ENCODE measurements around the gene PRPS1L1. TPM values are rescaled to one million over a fixed set of nuclear protein-coding genes. Genes with fewer than 3 reads are reported as not detected.

The PRPS1L1 gene
- total and polyA plus RNA-seq, 2 of the 8 experiments (the other 6 are each of a cell fraction or from before 2014, with no cell fraction given) = not detected

GRCh38 chr7:18045171-18045570, 17.5 kb upstream of the PRPS1L1 start:
- Histone ChIP-seq H2BK5ac (ENCODE audit: low read depth, low read length) (no peak overlapping the region), H3K9me3 (ENCODE audit: insufficient read depth in 2 of 2, low read depth in 1 of 2, low read length in 1 of 2) (no peaks in the 10 kb centered on the region), H2BK20ac (ENCODE audit: low read length) (no peak overlapping the region), H2BK15ac (ENCODE audit: low read length) (no peak overlapping the region), H2BK120ac (replicated peaks; ENCODE audit: low read depth, low read length) (no peak overlapping the region), H2BK12ac (ENCODE audit: low read depth, low read length) (no peak overlapping the region), H3K14ac (ENCODE audit: insufficient read length) (no peak overlapping the region), H3K9ac (replicated peaks in 1 of 4; ENCODE audit: extremely low read depth in 1 of 4, low read depth in 3 of 4, low read length in 3 of 4) (no peak overlapping the region), H3K56ac (replicated peaks; ENCODE audit: insufficient read length, low read depth, low read length) (no peak overlapping the region), H3K23me2 (ENCODE audit: low read depth, low read length) (no peaks in the 10 kb centered on the region), H3K4me1 (replicated peaks in 1 of 4; ENCODE audit: control insufficient read depth in 3 of 4, insufficient read depth in 4 of 4, low read length in 3 of 4) (no peaks in the 10 kb centered on the region), H3K18ac (ENCODE audit: extremely low read depth, low read length) (no peak overlapping the region), H3K4me3 (ENCODE audit: extremely low read depth in 1 of 4, insufficient read depth in 2 of 4, low read depth in 3 of 4, low read length in 4 of 4) (no peak overlapping the region), H3K23ac (ENCODE audit: insufficient read length) (no peak overlapping the region), H4K5ac (ENCODE audit: insufficient read length, low read depth, low read length) (no peak overlapping the region), H2AFZ (ENCODE audit: low read length) (no peak overlapping the region), H3K79me2 (ENCODE audit: control insufficient read depth in 1 of 2, insufficient read depth in 2 of 2, low read length in 2 of 2) (no peaks in the 10 kb centered on the region), H4K91ac (replicated peaks; ENCODE audit: insufficient read length, low read length) (no peak overlapping the region), H3K36me3 (ENCODE audit: control insufficient read depth in 2 of 4, insufficient read depth in 4 of 4, low read length in 3 of 4) (no peaks in the 10 kb centered on the region), H3K27ac (ENCODE audit: low read depth, low read length) (no peak overlapping the region), H2AK5ac (ENCODE audit: low read depth, low read length) (no peak overlapping the region), H3K27me3 (replicated peaks in 1 of 4; ENCODE audit: control insufficient read depth in 3 of 4, extremely low read depth in 1 of 4, insufficient read depth in 3 of 4, low read length in 3 of 4) (no peaks in the 10 kb centered on the region), H3K4ac (replicated peaks; ENCODE audit: insufficient read length, low read depth, low read length) (no peak overlapping the region), H4K8ac (ENCODE audit: extremely low read depth, insufficient read depth, low read length) (no peak overlapping the region), H3K4me2 (ENCODE audit: insufficient read depth in 1 of 2, low read depth in 2 of 2, low read length in 2 of 2) (no peak overlapping the region), H4K20me1 (replicated peaks in 1 of 2; ENCODE audit: control insufficient read depth in 1 of 2, insufficient read depth in 2 of 2, low read length in 2 of 2) (no peaks in the 10 kb centered on the region), H3K79me1 (ENCODE audit: low read depth, low read length) (no peaks in the 10 kb centered on the region)
- whole genome bisulfite sequencing, 2 experiments (ENCODE audit: extremely low coverage in 1 of 2, insufficient coverage in 1 of 2, insufficient read length in 1 of 2, insufficient replicate concordance in 2 of 2, low coverage in 1 of 2, low lambda C conversion rate in 2 of 2, missing lambda C conversion rate in 1 of 2) = 77% methylated on average over 3 of the region's 3 CpGs; no CpG with 5 or more reads in 1 of the 2 experiments
- no peak for FAIRE-seq
- ChIA-PET CTCF (ENCODE audit: partially characterized antibody) (interaction anchor here (1.3 kb wide), 1 partner anchor 22 kb away, joined by 5 read pairs; no protein-coding TSS in a partner anchor), POLR2A (ENCODE audit: partially characterized antibody) (no interaction called here)
- DNase-seq (ENCODE audit: low read depth in 1 of 2, low spot score in 2 of 2) = no peak
- TF ChIP-seq KDM4A (IDR thresholded peaks at IDR 0.05; ENCODE audit: low read depth, low read length, severe bottlenecking) (no peak), JUND (IDR thresholded peaks at IDR 0.05; ENCODE audit: low read length) (no peak), YY1 (IDR thresholded peaks at IDR 0.05; ENCODE audit: low read depth, low read length) (no peak), CHD2 (IDR thresholded peaks at IDR 0.05; ENCODE audit: low read length) (no peak), RAD21 (IDR thresholded peaks at IDR 0.05 in 1 of 2, conservative IDR thresholded peaks at IDR 0.05 in 1 of 2; ENCODE audit: low read depth in 2 of 2, low read length in 2 of 2) (no peak), RNF2 (IDR thresholded peaks at IDR 0.05; ENCODE audit: borderline replicate concordance, low read depth, low read length, missing control alignments, poor library complexity, severe bottlenecking) (no peak), NANOG (IDR thresholded peaks at IDR 0.05; ENCODE audit: insufficient read depth, low read depth, low read length, poor library complexity, severe bottlenecking) (no peak), HDAC6 (IDR thresholded peaks at IDR 0.05; ENCODE audit: low read depth, low read length) (no peak), RFX5 (IDR thresholded peaks at IDR 0.05; ENCODE audit: borderline replicate concordance, low read depth, low read length) (no peak), FOSL1 (IDR thresholded peaks at IDR 0.05; ENCODE audit: insufficient read depth, low read depth, low read length) (no peak), CREB1 (IDR thresholded peaks at IDR 0.05) (no peak), USF2 (IDR thresholded peaks at IDR 0.05; ENCODE audit: low read length) (no peak), POU5F1 (IDR thresholded peaks at IDR 0.05; ENCODE audit: low read depth, low read length) (no peak), EGR1 (IDR thresholded peaks at IDR 0.05; ENCODE audit: borderline replicate concordance, low read depth, low read length) (no peak)
